SU-DHL-6 (cell line): ENCODE data around the gene ECD.

ENCODE experiments used
- H2AFZ ChIP-seq: fragments of 200-600 bp; sonication (generic); 2 replicates; pipeline ENCODE4 v1.6.1; 2014; ENCODE audit warnings: low read depth, mild to moderate bottlenecking, moderate library complexity, mixed read lengths, antibody characterized with exemption, low read length; ENCODE audit not compliant: severe bottlenecking
- H3F3A ChIP-seq: fragments of 200-600 bp; shearing (Covaris generic); 2 replicates; pipeline ENCODE4 v1.6.0; 2016; ENCODE audit warnings: antibody characterized with exemption, mild to moderate bottlenecking; ENCODE audit not compliant: insufficient read depth
- H3K27ac ChIP-seq: fragments of 200-600 bp; sonication (generic); 2 replicates; pipeline ENCODE4 v1.5.1; 2016; ENCODE audit warnings: low read depth, mild to moderate bottlenecking, low read length, moderate library complexity, mixed read lengths
- H3K27me3 ChIP-seq: fragments of 200-600 bp; sonication (generic), shearing (Covaris generic); 2 replicates; pipeline ENCODE4 v1.6.0; 2014; ENCODE audit warnings: mild to moderate bottlenecking, low read length
- H3K36me3 ChIP-seq: fragments of 200-600 bp; sonication (generic); 2 replicates; pipeline ENCODE4 v1.6.1; 2014; ENCODE audit warnings: mild to moderate bottlenecking, low read length, mixed read lengths
- H3K4me2 ChIP-seq: fragments of 300-600, 200-600 bp; shearing (Covaris generic), sonication (generic); 2 replicates; pipeline ENCODE4 v1.6.0; 2014; ENCODE audit warnings: low read length, low read depth, mild to moderate bottlenecking; ENCODE audit not compliant: poor library complexity, severe bottlenecking
- H3K4me3 ChIP-seq: fragments of 200-600 bp; sonication (generic); 2 replicates; pipeline ENCODE4 v1.5.1; 2014; ENCODE audit warnings: antibody characterized with exemption, low read length, mild to moderate bottlenecking, mixed read lengths; ENCODE audit not compliant: insufficient read depth, poor library complexity, severe bottlenecking
- H3K79me2 ChIP-seq: fragments of 200-600 bp; sonication (generic); 2 replicates; pipeline ENCODE4 v1.6.1; 2014; ENCODE audit warnings: mild to moderate bottlenecking, low read length, moderate library complexity; ENCODE audit not compliant: insufficient read depth
- H3K9ac ChIP-seq: fragments of 200-600 bp; sonication (generic); 2 replicates; pipeline ENCODE4 v1.7.0; 2014; ENCODE audit warnings: mild to moderate bottlenecking, low read length
- H3K9me2 ChIP-seq: fragments of 200-600 bp; sonication (generic); replicated peaks from 2 replicates; pipeline ENCODE4 v1.6.1; 2014; ENCODE audit warnings: low read length; ENCODE audit not compliant: insufficient read depth
- H3K9me3 ChIP-seq: fragments of 200-600 bp; sonication (generic); 2 replicates; pipeline ENCODE4 v1.6.1; 2014; ENCODE audit warnings: low read length, mixed read lengths; ENCODE audit not compliant: insufficient read depth
- H4K20me1 ChIP-seq: fragments of 200-600 bp; sonication (generic); 2 replicates; pipeline ENCODE4 v1.6.1; 2014; ENCODE audit warnings: low read depth, mild to moderate bottlenecking, antibody characterized with exemption, low read length, moderate library complexity, mixed read lengths
- CTCF ChIP-seq: fragments of 200-600 bp; sonication (generic); IDR thresholded peaks from one replicate; pipeline ENCODE4 v1.5.1; 2017; ENCODE audit warnings: antibody characterized with exemption, mild to moderate bottlenecking, low read length, moderate library complexity; ENCODE audit not compliant: insufficient read depth, poor library complexity, severe bottlenecking
- EZH2phosphoT487 ChIP-seq: fragments of 200-600 bp; sonication (generic), shearing (Covaris generic); conservative IDR thresholded peaks from 2 replicates; pipeline ENCODE4 v1.6.1; 2018; ENCODE audit warnings: mild to moderate bottlenecking, antibody characterized with exemption, low read length, moderate library complexity, mixed read lengths

ECD gene

GRCh38 chr10:73161662-73162061, 6.1 kb downstream of the ECD start:
- Histone ChIP-seq H3K4me2 (no peak overlapping the region), H3K36me3 (0 out of 2 replicates have a peak, but pooled peaks cover 6% of the 10 kb centered on the region), H3K79me2 (peaks cover 57% of the 10 kb centered on the region), H2AFZ (no peak overlapping the region), H3K27ac (no peak overlapping the region), H3K9ac (no peak overlapping the region), H3K9me2 (no peaks in the 10 kb centered on the region), H3K9me3 (no peaks in the 10 kb centered on the region), H3F3A (peaks cover 7% of the 10 kb centered on the region), H4K20me1 (no peaks in the 10 kb centered on the region), H3K4me3 (no peak overlapping the region), H3K27me3 (no peaks in the 10 kb centered on the region)
- TF ChIP-seq CTCF (no peak), EZH2phosphoT487 (no peak)

GRCh38 chr10:73161079-73161478, 6.7 kb downstream of the ECD start:
- no peak for TF ChIP-seq CTCF
- no peak for TF ChIP-seq EZH2phosphoT487
- no peak overlapping the region for H2AFZ ChIP-seq
- H4K20me1 ChIP-seq, result no peaks in the 10 kb centered on the region
- no peak overlapping the region for H3K27ac ChIP-seq
- peaks cover 51% of the 10 kb centered on the region for H3K79me2 ChIP-seq
- no peak overlapping the region for H3K4me3 ChIP-seq
- H3K9ac ChIP-seq, result no peak overlapping the region
- peaks cover 9% of the 10 kb centered on the region for H3F3A ChIP-seq
- H3K36me3 ChIP-seq, result peaks cover 9% of the 10 kb centered on the region; the same call in 1 of the 2 replicates
- H3K9me2 ChIP-seq, result no peaks in the 10 kb centered on the region
- H3K27me3 ChIP-seq, result no peaks in the 10 kb centered on the region
- no peaks in the 10 kb centered on the region for H3K9me3 ChIP-seq
- no peak overlapping the region for H3K4me2 ChIP-seq

- no peak overlapping the region for H2AFZ ChIP-seq
- peak; percentile 38 for TF ChIP-seq CTCF
- TF ChIP-seq EZH2phosphoT487, result no peak
- no peak overlapping the region for H3K4me2 ChIP-seq
- H3K9ac ChIP-seq, result no peak overlapping the region
- H3K9me3 ChIP-seq, result no peaks in the 10 kb centered on the region
- no peak overlapping the region for H3K27ac ChIP-seq
- peaks cover 15% of the 10 kb centered on the region for H3F3A ChIP-seq
- no peak overlapping the region for H3K4me3 ChIP-seq
- H4K20me1 ChIP-seq, result no peaks in the 10 kb centered on the region
- no peaks in the 10 kb centered on the region for H3K9me2 ChIP-seq
- peaks cover 10% of the 10 kb centered on the region; the same call in 1 of the 2 replicates for H3K36me3 ChIP-seq
- H3K79me2 ChIP-seq, result peaks cover 37% of the 10 kb centered on the region
- H3K27me3 ChIP-seq, result no peaks in the 10 kb centered on the region
These were observed 8.7 kb downstream of the ECD start for GRCh38 chr10:73159038-73159648.
